Measurements from ENCODE around the gene MYZAP. TPM values are rescaled to one million over a fixed set of nuclear protein-coding genes. Genes with fewer than 3 reads are reported as not detected.
A peak's percentile ranks its signal among the peaks of the same experiment; 100 is the strongest.

Gene MYZAP
- total and polyA plus RNA-seq, 2 donors from 2014 or later, result 3.3 to 6.1 TPM

- Histone ChIP-seq H3K9ac (ENCODE audit: low read length in 3 of 3) (no peak overlapping the region), H3K4me3 (ENCODE audit: low read length in 3 of 3) (no peak overlapping the region), H3K36me3 (ENCODE audit: control insufficient read depth in 2 of 3, insufficient read depth in 3 of 3, low read length in 3 of 3) (no peaks in the 10 kb centered on the region), H3K27me3 (ENCODE audit: control insufficient read depth, insufficient read depth, low read length) (no peaks in the 10 kb centered on the region), H3K4me1 (ENCODE audit: control insufficient read depth in 2 of 3, insufficient read depth in 2 of 3, low read depth in 1 of 3, low read length in 3 of 3) (no peaks in the 10 kb centered on the region), H3K27ac (ENCODE audit: low read depth in 2 of 2, low read length in 2 of 2) (no peak overlapping the region), H3K9me3 (ENCODE audit: control insufficient read depth in 2 of 3, insufficient read depth in 1 of 3, low read length in 3 of 3) (no peaks in the 10 kb centered on the region)
- FAIRE-seq (no peak), DNase-seq (no peak)
- no peak for TF ChIP-seq CTCF (IDR thresholded peaks at IDR 0.05; ENCODE audit: borderline replicate concordance, extremely low read depth, insufficient read depth)
- intact Hi-C loops (cut with DNase I), result no loop called here
These were observed 83.9 kb downstream of the MYZAP start for GRCh38 chr15:57675481-57676181.

DNA sequence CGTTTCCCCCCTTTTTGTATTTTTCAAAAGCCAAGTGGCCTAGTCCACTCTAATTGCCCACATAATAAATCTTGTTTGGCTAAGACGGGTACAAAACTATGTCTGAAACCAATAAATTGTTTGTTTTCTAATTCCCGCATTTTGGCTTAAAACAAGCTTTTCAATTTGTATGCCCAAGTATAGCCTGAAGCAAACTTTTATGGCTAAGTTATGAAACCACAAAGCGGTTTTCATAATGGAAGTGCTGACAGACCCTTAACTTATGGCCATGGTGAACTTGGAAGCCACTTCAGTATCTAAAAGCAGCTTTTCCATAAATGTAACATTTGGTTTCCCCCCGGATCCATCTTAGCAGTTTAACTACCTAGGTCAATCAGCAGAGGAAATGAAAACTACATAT, 84.9 kb downstream of the MYZAP start:
- no peaks in the 10 kb centered on the region for H3K36me3 ChIP-seq (ENCODE audit: control insufficient read depth in 2 of 3, insufficient read depth in 3 of 3, low read length in 3 of 3)
- no peak for TF ChIP-seq CTCF (IDR thresholded peaks at IDR 0.05; ENCODE audit: borderline replicate concordance, extremely low read depth, insufficient read depth)
- H3K4me3 ChIP-seq (ENCODE audit: low read length in 3 of 3), result no peak overlapping the region
- H3K9me3 ChIP-seq (ENCODE audit: control insufficient read depth in 2 of 3, insufficient read depth in 1 of 3, low read length in 3 of 3), result no peaks in the 10 kb centered on the region
- H3K9ac ChIP-seq (ENCODE audit: low read length in 3 of 3), result no peak overlapping the region
- no peak for FAIRE-seq
- no peaks in the 10 kb centered on the region for H3K27me3 ChIP-seq (ENCODE audit: control insufficient read depth, insufficient read depth, low read length)
- DNase-seq, result peak in 1 of 5 donors; percentile 71
- intact Hi-C loops (cut with DNase I), result no loop called here
- H3K27ac ChIP-seq (ENCODE audit: low read depth in 2 of 2, low read length in 2 of 2), result no peak overlapping the region
- H3K4me1 ChIP-seq (ENCODE audit: control insufficient read depth in 2 of 3, insufficient read depth in 2 of 3, low read depth in 1 of 3, low read length in 3 of 3), result no peaks in the 10 kb centered on the region

DNA sequence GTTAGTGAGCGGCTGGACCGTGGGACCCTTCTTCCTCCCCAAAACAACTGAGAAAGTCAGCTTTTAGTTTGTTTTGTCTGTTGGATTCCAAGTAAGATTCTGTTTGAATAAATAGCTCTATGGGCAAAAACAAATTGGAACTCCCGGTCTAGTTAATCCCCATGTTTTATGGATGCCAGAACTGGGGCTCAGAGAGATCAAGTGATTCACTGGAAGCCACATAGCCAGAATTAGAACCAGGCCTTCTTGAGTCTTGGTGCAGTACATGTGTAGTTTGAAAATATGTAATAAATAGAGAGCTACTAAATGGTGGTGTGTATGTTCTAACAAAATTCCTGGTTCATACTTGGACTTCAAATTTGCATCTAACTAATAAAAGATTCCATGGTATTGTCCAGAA, 85.5 kb downstream of the MYZAP start:
- H3K9me3 ChIP-seq (ENCODE audit: control insufficient read depth in 2 of 3, insufficient read depth in 1 of 3, low read length in 3 of 3), result no peaks in the 10 kb centered on the region
- H3K27me3 ChIP-seq (ENCODE audit: control insufficient read depth, insufficient read depth, low read length), result no peaks in the 10 kb centered on the region
- no peak for TF ChIP-seq CTCF (IDR thresholded peaks at IDR 0.05; ENCODE audit: borderline replicate concordance, extremely low read depth, insufficient read depth)
- FAIRE-seq (no peak), DNase-seq (no peak)
- no peak overlapping the region for H3K9ac ChIP-seq (ENCODE audit: low read length in 3 of 3)
- intact Hi-C loops (cut with DNase I), result no loop called here
- no peak overlapping the region for H3K27ac ChIP-seq (ENCODE audit: low read depth in 2 of 2, low read length in 2 of 2)
- no peak overlapping the region for H3K4me3 ChIP-seq (ENCODE audit: low read length in 3 of 3)
- H3K36me3 ChIP-seq (ENCODE audit: control insufficient read depth in 2 of 3, insufficient read depth in 3 of 3, low read length in 3 of 3), result no peaks in the 10 kb centered on the region
- H3K4me1 ChIP-seq (ENCODE audit: control insufficient read depth in 2 of 3, insufficient read depth in 2 of 3, low read depth in 1 of 3, low read length in 3 of 3), result no peaks in the 10 kb centered on the region

- no peak overlapping the region for H3K9ac ChIP-seq (ENCODE audit: low read length in 3 of 3)
- no peaks in the 10 kb centered on the region for H3K9me3 ChIP-seq (ENCODE audit: control insufficient read depth in 2 of 3, insufficient read depth in 1 of 3, low read length in 3 of 3)
- DNase-seq (no peak), FAIRE-seq (no peak)
- H3K27me3 ChIP-seq (ENCODE audit: control insufficient read depth, insufficient read depth, low read length), result no peaks in the 10 kb centered on the region
- no peak overlapping the region for H3K27ac ChIP-seq (ENCODE audit: low read depth in 2 of 2, low read length in 2 of 2)
- no peaks in the 10 kb centered on the region for H3K36me3 ChIP-seq (ENCODE audit: control insufficient read depth in 2 of 3, insufficient read depth in 3 of 3, low read length in 3 of 3)
- H3K4me3 ChIP-seq (ENCODE audit: low read length in 3 of 3), result no peak overlapping the region
- TF ChIP-seq CTCF (IDR thresholded peaks at IDR 0.05; ENCODE audit: borderline replicate concordance, extremely low read depth, insufficient read depth), result no peak
- H3K4me1 ChIP-seq (ENCODE audit: control insufficient read depth in 2 of 3, insufficient read depth in 2 of 3, low read depth in 1 of 3, low read length in 3 of 3), result no peaks in the 10 kb centered on the region
- intact Hi-C loops (cut with DNase I), result no loop called here
These were observed 88.3 kb downstream of the MYZAP start for GRCh38 chr15:57680021-57680420.
